ENCODE data around the gene CPZ.

GRCh38 chr4:8641931-8642650, 49.5 kb downstream of the CPZ start:
- TF ChIP-seq CTCF (IDR thresholded peaks at IDR 0.05) (no peak), EP300 (IDR thresholded peaks at IDR 0.05) (no peak), POLR2AphosphoS5 (IDR thresholded peaks at IDR 0.05) (no peak), POLR2A (IDR thresholded peaks at IDR 0.05; ENCODE audit: low read depth) (no peak)
